BJ (cell line): ENCODE data around the gene KHDC4. TPM values are rescaled to one million over a fixed set of nuclear protein-coding genes. Genes with fewer than 3 reads are reported as not detected.

Experiments used
- CTCF ChIA-PET: fragments of 350-600 bp; formaldehyde crosslinking; extraction: SDS; loops from one replicate; lab custom pipeline; 2021; ENCODE audit warnings: antibody characterized with exemption, inconsistent platforms; lab: Yijun Ruan, JAX
- POLR2A ChIA-PET: fragments of 300-600 bp; sonication (Branson Sonifier 250); formaldehyde crosslinking; extraction: SDS; loops from one replicate; lab custom pipeline; 2021; ENCODE audit warnings: antibody characterized with exemption; lab: Charles Lee
- DNase-seq: peaks from one replicate; pipeline ENCODE4 v3.0.0-alpha.2; 2011; ENCODE audit warnings: low read depth
- H3K27me3 ChIP-seq: 2 replicates; pipeline ENCODE4 v1.6.0; 2011; ENCODE audit warnings: low read length; ENCODE audit not compliant: control insufficient read depth, insufficient read depth
- H3K36me3 ChIP-seq: 2 replicates; pipeline ENCODE4 v1.5.1; 2011; ENCODE audit warnings: low read length; ENCODE audit not compliant: control insufficient read depth, insufficient read depth
- H3K4me3 ChIP-seq: 2 replicates; pipeline ENCODE4 v1.5.1; 2011; ENCODE audit warnings: low read depth, mild to moderate bottlenecking, control low read depth, low read length
- CTCF ChIP-seq: IDR thresholded peaks from 2 replicates; pipeline ENCODE4 v1.5.1; 2011; ENCODE audit warnings: low read depth, mild to moderate bottlenecking, control low read depth, inconsistent platforms, low read length, moderate library complexity; ENCODE audit not compliant: insufficient read depth
- polyA minus RNA-seq: library from RNA; depleted of rRNA, polyadenylated mRNA; stranded (reverse); fragments of >200 nt; gene quantifications from 2 replicates; pipeline ENCODE4 v1.2.3, GENCODE V29; 2011; rRNA and poly(A)+ RNA removed
- polyA plus RNA-seq: library from polyadenylated mRNA; depleted of rRNA; stranded (reverse); fragments of >200 nt; gene quantifications from 2 replicates; pipeline ENCODE4 v1.2.3, GENCODE V29; 2011; rRNA removed

Gene KHDC4
- polyA plus RNA-seq (39.0 and 39.8 TPM in 2 replicates), polyA minus RNA-seq (25.5 and 39.1 TPM in 2 replicates)

- Histone ChIP-seq H3K4me3 (peak within 1 kb of the TSS; percentile 85), H3K27me3 (no peaks in the 10 kb centered on the region), H3K36me3 (peaks cover 7% of the 10 kb centered on the region)
- peak; percentile 98 for DNase-seq
- ChIA-PET CTCF (interaction anchor here (0.6 to 6.5 kb wide), 7 partner anchors 10 to 137 kb away, joined by 3 to 34 read pairs (median 5); partner anchors contain the start of gene ARHGEF2), POLR2A (interaction anchor here (0.6 to 1.1 kb wide), 7 partner anchors 17 to 200 kb away, joined by 3 to 9 read pairs (median 3); partner anchors contain the start of gene SYT11)
- TF ChIP-seq CTCF = peak; percentile 29; the same call in 1 of the 2 replicates
Observed at GRCh38 chr1:155934097-155934935, at the start of gene KHDC4. TSS of gene KHDC4 (minus strand) at chr1:155934413. CDS start at chr1:155934373, 40 bp downstream.

- Histone ChIP-seq H3K27me3 (no peaks in the 10 kb centered on the region), H3K36me3 (peaks cover 1% of the 10 kb centered on the region), H3K4me3 (peak overlapping the region; percentile 80)
- peak; percentile 99 for DNase-seq
- TF ChIP-seq CTCF = no peak; the same call in 1 of the 2 replicates
- CTCF ChIA-PET = interaction anchor here (0.6 to 7.5 kb wide), 8 partner anchors 12 to 97 kb away, joined by 3 to 57 read pairs (median 6); partner anchors contain the start of gene KHDC4
- POLR2A ChIA-PET = interaction anchor here (0.6 kb wide), 1 partner anchor 38 kb away, joined by 3 read pairs; no protein-coding TSS in a partner anchor
Observed at GRCh38 chr1:155983191-155984024, 49.2 kb upstream of the KHDC4 start.

- POLR2A ChIA-PET = no interaction called here
- H3K4me3 ChIP-seq = peak overlapping the region; percentile 80
- H3K36me3 ChIP-seq = peaks cover 1% of the 10 kb centered on the region
- CTCF ChIA-PET = interaction anchor here (1.0 to 7.5 kb wide), 4 partner anchors 11 to 43 kb away, joined by 3 to 57 read pairs (median 8); no protein-coding TSS in a partner anchor
- no peak for TF ChIP-seq CTCF
- no peaks in the 10 kb centered on the region for H3K27me3 ChIP-seq
- DNase-seq = no peak
Observed at GRCh38 chr1:155982106-155982505, 47.9 kb upstream of the KHDC4 start.

- no peaks in the 10 kb centered on the region for H3K27me3 ChIP-seq
- peak overlapping the region; percentile 80 for H3K4me3 ChIP-seq
- peaks cover 1% of the 10 kb centered on the region for H3K36me3 ChIP-seq
- ChIA-PET CTCF (interaction anchor here (0.8 to 7.5 kb wide), 6 partner anchors 8 to 42 kb away, joined by 3 to 57 read pairs (median 8); no protein-coding TSS in a partner anchor), POLR2A (interaction anchor here (0.6 kb wide), 1 partner anchor 50 kb away, joined by 3 read pairs; no protein-coding TSS in a partner anchor)
- no peak for DNase-seq
- TF ChIP-seq CTCF = no peak
Observed at GRCh38 chr1:155981266-155982088, 47.3 kb upstream of the KHDC4 start.
